Renal cortical epithelial cell (primary cell): Measurements from ENCODE around the gene SPIRE2. TPM values are rescaled to one million over a fixed set of nuclear protein-coding genes. Genes with fewer than 3 reads are reported as not detected.
"Not testable (repeated sequence)": the region's sequence is repeated elsewhere in the genome, so short reads cannot be mapped to it uniquely, and the experiment has no call there.

Experiments used
- DNase-seq: peaks from one replicate; pipeline ENCODE4 v3.0.0-alpha.2; 2011; ENCODE audit warnings: low read depth
- total RNA-seq: library from RNA; depleted of rRNA; stranded (reverse); fragments of >200 nt; gene quantifications from 2 replicates; pipeline ENCODE4 v1.2.3, GENCODE V29; 2014

Gene SPIRE2, protein sequence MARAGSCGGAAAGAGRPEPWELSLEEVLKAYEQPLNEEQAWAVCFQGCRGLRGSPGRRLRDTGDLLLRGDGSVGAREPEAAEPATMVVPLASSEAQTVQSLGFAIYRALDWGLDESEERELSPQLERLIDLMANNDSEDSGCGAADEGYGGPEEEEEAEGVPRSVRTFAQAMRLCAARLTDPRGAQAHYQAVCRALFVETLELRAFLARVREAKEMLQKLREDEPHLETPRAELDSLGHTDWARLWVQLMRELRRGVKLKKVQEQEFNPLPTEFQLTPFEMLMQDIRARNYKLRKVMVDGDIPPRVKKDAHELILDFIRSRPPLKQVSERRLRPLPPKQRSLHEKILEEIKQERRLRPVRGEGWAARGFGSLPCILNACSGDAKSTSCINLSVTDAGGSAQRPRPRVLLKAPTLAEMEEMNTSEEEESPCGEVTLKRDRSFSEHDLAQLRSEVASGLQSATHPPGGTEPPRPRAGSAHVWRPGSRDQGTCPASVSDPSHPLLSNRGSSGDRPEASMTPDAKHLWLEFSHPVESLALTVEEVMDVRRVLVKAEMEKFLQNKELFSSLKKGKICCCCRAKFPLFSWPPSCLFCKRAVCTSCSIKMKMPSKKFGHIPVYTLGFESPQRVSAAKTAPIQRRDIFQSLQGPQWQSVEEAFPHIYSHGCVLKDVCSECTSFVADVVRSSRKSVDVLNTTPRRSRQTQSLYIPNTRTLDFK
- total RNA-seq: 1.4 and 6.0 TPM in 2 replicates

DNA sequence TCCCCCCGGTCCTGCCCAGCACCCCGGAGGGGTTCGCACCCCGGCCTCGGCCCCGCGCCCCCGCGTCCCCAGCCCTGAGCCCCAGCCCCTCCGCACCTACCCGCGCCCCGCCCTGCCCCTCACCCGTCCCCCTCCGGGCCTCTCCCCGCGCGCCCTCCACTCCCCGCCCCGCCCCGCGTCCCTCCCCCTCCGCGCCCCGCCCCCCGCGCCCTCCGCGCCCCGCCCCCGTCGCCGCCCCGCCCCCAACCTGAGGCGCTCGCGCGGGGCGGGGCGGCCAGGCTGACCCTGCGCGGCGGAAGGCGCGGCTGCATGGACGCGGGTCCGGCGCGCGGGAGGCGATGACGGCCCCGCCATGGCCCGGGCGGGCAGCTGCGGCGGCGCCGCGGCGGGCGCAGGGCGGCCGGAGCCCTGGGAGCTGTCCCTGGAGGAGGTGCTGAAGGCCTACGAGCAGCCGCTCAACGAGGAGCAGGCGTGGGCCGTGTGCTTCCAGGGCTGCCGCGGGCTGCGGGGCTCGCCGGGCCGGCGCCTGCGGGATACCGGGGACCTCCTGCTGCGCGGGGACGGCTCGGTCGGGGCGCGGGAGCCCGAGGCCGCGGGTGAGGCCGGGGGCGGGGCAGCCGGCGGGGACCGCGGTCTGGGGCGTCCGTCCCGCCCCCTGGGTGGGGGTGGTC lies at the start of gene SPIRE2:
Gene SPIRE2, plus strand, starts transcription at position 277 of the 671 bp plus-strand sequence. Its CDS starts 76 bp downstream, at position 353.
- peak; percentile 37 for DNase-seq

DNA sequence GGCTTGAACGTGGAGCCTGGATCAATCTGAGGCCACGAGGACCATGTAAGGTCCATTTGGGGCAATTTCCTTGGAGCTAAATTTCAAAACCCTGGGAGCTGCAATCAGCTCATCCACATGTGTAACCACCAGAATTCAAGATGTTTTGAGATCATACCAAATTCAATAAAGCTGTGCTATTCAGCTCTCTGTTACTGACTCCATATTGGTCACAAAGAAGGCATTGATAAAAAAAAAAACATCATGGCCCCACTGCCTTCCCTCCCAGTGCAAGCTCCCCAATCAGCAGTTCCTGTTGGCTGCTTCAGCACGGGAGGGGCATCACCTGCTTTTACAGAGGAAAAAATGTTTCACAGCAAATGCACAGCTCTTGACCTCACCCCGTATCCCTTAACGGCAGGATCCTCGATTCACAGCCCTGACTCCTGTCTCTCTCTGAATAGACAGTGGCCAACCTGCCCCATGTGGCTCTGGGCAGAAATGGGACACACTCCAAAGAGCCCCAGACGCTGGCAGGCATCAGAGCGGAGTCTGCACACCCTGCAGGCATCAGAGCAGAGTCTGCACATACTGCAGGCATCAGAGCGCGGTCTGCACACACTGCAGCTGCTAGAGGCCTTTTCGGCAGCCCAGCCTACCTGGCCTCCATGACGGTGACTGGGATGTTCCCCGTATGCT lies 48.9 kb upstream of the SPIRE2 start:
- DNase-seq: no peak

DNA sequence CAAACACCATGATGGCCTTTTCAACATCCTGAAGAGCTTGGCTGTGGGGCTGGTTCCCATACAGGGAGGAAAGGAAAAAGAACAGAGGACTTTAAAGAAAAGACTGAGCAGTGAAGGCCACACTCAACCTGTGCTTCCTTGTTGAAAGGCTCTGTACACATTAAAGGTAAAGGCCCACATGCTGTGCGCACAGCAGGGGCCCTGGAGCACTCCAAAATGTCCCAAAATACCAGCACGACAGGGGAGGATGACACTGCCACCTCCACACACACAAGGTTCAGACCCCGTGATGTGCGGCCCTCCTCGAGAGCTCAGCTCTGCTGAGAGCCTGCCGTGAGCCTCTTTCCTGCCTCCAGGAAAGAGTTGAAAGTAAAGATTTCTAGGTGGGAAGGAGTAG lies 48.4 kb upstream of the SPIRE2 start:
- no peak for DNase-seq

DNA sequence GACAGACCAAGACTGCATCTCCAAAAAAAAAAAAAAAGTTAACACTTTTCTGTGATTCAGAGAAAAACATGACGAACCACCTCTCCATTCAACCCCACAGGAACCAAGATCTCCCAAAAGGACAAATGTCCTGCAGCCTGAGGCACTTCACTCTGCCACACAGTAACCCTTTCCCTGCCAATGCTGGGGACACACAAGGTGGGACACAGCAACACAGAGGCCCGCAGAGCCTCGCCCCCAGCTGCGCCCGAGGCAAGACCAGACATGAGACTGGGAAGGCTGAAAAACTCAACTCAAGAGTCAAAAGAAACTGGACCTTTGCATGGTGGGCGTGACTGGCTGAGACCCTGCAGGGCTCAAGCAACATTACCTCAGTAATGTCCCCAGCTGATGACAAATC lies 45.8 kb upstream of the SPIRE2 start:
- no peak for DNase-seq

DNA sequence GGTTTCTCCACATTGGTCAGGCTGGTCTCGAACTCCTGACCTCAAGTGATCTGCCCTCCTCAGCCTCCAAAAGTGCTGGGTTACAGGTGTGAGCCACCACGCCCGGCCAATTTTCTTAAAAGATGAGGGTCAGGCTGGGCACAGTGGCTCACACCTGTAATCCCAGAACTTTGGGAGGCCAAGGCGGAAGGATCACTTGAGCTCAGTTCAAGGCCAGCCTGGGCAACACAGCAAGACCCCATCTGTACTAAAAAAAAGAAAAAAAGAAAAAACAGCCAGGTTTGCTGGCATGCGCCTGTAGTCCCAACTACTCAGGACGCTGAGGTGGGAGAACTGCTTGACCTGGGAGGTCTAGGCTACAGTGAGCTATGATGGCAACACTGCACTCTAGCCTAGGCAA lies 44.3 kb upstream of the SPIRE2 start:
- DNase-seq: not testable (repeated sequence)

DNA sequence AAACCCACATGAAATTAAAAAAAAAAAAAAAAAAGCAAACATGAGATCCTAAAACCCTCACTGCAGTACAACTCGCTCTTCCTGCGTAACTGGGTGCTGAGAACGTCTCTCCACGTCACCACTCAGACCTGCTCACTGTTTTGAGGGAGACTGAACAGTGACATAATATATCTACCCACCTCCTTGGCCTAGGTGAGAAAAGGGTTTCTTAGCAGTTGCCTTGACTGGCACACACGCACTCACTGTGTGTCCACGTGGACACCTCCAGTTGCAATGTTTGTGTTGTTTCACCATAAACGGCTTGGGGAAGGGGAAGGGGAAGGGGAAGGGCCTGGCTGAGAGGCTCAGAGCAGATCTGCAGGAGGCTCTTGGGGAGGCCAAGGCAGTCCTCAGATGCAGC lies 43.9 kb upstream of the SPIRE2 start:
- DNase-seq: no peak

DNA sequence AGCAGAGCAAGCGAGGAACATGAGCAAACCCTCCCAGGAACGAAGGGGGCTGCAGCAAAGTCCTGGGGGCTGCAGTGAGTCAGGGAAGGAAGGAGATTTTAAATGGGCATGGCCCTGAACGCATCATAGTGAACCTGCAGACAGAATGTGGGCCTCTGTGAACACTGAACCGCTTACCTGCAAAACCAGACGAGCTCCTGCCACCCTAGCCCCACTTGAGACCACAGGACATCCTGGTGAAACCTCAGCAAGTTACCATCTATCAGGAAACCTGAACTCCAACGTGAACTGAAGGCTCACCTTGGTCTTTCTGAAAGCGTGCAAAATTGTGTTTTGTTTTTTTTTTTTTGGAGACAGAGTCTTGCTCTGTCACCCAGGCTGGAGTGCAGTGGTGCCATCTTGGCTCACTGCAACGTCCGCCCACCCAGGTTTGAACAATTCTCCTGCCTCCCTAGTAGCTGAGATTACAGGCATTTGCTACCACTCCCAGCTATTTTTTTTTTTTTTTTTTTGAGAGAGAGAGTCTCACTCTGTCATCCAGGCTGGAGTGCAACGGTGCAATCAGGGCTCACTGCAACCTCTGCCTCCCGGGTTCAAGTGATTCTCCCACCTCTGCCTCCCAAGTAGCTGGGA lies 42.6 kb upstream of the SPIRE2 start:
- no peak for DNase-seq

DNA sequence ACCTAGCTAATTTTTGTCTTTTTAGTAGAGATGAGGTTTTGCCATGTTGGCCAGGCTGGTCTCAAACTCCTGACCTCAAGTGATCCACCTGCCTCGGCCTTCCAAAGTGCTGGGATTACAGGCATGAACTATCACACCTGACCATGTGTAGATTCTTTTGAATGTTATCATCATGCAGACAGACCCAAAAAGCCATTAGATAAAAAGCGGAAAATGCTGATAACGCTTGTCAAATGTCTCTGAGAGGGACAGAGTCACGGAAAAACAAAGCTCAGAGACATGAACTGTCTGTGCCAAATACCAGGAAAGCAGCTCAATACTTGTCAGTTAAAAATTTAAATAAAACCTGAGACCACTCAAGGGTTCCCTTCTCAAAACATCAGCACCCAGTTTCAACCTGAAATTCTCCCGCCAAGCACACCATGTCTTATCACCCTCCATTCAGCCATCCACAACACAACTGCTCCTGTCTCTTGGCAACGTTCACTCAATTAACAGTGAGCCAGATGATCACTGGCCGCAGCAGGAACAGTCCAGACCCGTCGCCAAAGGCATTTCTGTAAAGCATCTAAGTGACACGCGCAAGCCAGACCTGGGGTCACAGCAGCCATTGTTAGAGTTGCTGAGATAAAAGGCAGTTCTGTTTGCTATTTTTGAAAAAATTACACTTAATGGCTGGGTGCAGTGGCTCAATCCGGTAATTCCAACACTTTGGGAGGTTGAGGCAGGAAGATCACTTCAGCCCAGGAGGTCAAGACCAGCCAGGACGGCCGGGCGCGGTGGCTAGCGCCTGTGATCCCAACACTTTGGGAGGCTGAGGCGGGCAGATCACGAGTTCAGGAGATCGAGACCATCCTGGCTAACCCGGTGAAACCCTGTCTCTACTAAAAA lies 41.6 kb upstream of the SPIRE2 start:
- no peak for DNase-seq

DNA sequence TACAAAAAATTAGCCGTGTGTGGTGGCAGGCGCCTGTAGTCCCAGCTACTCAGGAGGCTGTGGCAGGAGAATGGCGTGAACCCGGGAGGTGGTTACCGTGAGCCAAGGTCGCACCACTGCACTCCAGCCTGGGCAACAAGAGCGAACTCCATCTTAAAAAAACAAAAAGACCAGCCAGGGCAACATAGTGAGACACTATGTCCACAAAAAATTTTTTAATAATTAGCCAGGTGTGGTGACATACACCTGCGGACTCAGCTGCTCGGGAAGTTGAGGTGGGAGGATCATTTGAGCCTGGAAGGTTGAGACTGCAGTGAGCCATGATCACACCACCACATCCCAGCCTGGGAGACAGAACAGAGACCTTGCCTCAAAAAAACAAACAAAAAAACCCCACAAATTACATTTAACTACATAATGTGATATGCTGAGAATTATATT lies 40.9 kb upstream of the SPIRE2 start:
- DNase-seq: no peak

DNA sequence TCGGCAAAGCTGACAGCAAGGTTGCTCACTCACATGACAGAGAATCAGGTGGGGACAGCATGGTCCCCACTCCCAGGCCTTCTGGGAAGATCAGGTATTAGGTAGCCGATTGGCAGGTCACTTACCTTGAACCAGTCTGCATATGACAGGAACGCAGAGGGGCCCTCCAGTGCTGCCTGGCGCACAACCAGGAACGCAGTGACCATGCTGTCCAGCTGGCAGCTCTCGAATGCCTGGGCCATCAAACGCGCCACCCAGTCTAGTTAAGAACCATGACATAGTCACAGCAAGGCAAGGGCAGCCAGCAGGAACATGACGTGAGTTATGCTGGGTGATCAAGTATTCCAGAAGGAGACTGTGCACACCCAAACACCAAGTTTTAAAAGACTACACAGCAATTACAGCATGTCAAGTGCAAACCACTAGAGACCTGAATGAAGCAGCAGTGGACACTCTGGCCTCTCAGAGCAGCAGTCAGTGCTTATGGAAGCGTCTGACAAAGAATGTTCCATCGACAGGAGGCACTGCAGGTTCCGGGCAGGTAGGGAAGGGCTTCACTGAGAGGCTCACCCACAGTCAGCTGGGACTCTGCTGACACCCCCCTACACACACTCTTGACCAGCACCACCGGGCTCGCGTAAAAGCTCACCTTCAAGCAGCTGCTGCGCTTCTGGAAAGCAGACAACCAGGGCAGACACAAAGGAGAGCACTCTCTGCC lies 36.8 kb upstream of the SPIRE2 start:
- no peak for DNase-seq

DNA sequence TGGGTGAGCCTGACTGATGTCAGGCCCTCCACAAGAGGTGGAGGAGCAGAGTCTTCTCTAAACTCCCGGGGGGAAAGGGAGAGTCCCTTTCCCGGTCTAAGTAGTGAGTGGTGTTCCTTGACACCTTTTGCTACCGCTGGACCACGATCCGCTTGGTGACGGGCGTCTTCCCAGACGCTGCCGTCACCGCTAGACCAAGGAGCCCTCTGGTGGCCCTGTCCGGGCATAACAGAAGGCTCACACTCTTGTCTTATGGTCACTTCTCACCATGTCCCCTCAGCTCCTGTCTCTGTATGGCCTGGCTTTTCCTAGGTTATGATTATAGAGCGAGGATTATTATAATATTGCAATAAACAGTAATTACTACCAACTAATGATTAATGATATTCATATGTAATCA lies 35.2 kb upstream of the SPIRE2 start:
- DNase-seq: peak; percentile 11

DNA sequence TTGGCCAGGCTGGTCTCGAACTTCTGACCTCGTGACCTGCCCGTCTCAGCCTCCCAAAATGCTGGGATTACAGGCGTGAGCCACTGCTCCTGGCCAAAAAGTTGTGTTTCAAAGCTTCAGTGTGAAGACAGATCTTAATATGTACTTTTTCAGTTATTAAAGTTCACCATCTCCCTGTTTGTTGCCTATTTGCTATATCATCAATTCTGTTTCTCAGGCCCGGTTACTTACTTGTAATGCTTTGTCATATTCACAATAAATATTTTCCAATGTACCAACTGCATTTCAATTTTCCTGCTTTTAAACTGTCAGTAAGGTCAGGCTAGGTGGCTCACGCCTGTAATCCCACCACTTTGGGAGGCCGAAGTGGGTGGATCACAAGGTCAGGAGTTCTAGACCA lies 34.3 kb upstream of the SPIRE2 start:
- DNase-seq: no peak

DNA sequence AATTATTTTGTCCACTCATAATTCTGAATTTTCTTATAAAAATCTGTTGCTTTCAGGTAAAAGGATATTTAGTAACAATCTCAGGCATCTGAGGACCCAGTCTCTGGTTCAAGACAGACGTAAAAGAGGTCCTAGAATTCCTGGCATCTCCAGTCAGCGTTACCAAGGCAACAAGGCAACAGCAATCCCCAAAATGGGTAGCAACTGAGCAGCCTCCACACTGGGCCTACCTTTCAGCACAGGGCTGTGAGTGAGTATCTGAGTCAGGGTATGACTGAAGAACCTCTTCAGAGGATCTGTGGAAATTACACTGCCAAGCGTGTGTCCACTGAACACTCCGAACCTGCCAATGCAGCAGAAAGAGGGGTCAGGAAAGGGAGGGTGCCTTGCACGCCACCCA lies 32.6 kb upstream of the SPIRE2 start:
- no peak for DNase-seq

DNA sequence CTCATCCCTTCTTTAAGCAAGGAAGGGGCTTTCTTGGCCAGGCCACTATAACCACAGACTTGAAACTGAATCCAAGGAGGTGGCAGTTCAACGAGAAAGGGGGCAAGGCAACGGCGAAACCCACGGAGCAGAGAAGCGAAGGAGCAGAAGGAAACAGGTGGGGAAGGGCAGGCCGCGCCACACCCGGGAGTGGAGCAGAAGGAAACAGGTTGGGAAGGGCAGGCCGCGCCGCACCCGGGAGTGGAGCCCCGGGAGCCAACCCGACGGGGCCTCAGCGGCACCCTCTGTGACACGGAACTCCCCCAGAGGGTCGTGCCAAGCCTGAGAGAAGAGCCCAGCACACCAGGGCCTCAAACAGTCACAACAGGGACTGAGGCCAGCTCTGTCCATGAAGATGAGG lies 32.2 kb upstream of the SPIRE2 start:
- no peak for DNase-seq

DNA sequence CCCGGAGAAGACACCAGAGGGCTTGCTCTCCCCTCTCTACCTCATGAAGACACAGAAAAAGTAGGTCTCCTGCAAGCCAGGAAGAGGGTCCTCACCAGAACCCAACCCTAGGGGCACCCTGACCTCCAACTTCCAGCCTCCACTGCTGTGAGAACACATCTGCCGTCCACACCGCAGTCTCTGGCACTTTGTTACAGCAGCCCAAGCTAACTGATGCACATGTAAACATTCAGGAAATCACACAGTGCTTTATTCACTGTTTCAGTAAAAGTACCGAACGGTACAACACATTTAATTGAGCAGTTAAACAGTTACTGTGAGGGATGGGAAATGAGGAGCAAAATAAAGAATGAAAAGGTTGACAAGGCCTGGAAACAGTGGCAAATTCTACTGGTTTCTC lies 30.1 kb upstream of the SPIRE2 start:
- no peak for DNase-seq

DNA sequence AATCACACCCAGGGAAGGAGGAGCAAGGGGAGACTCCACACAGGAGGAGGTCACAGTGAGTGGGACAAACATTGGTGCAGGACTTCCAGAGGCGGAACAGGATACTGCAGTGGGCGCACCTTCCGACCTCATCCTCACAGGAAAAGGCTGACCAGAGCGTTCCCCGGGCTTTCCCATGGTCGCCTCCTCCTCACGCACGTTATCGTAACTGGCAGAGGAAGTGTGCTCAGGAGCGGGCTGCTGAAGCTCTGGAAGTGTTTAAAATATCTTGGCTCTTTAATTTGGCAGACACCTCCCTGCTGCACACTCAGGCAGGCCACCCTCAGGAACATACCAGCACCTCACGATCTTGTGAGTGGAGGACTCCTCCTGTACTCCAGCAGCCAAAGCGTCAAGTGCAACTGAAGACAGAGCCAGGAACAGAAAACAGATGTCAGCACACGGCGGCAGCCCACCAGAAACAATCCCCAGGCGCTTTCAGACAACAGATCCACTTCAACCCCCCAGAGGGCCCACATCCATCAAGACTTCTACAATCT lies 29.4 kb upstream of the SPIRE2 start:
- no peak for DNase-seq

DNA sequence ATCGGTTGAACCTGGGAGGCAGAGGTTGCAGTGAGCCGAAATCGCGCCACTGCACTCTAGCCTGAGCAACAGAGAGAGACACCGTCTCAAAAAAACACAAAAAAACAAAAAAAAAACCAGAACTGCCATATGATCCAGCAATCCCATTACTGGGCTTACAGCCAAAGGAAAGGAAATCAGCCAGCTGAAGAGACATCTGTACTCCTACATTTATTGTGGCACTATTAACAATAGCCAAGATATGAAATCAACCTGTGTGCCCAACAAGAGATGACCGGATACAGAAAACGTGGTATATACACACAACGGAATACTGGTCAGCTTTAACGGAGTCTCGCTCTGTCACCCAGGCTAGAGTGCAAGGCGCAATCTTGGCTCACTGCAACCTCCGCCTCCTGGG lies 26.5 kb upstream of the SPIRE2 start:
- DNase-seq: no peak

DNA sequence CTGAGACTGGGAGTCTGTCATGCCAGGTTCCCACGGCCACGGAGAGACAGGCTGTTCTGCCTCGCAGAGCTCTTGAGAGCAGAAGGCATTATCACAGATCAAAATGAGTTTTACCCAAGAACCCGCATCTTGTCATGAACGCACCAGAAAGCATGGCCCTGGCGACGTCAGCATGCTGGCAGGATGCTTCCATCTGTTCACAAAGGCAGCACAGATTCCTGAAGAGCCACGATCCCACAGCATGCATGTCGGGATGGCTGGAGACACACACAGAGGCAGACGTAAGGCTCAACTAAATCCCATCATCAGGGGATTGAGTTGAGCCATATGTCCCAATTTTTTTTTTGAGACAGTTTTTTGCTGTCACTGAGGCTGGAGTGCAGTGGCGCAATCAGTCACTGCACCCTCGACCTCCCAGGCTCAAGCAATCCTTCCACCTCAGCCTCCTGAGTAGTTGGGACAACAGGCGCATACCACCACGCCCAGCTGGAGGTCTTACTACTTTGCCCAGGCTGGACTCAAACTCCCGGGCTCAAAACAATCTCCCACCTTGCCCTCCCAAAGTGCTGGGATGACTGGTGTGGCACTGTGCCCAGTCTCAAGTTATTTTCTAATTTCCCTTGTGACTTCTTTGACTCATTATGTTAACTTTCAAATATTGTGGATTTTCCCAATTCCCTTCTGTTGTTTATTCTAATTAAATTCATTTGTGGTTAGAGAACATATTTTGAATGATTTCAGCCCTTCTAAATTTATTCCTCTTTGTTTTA lies 23.0 kb upstream of the SPIRE2 start:
- DNase-seq: peak; percentile 39
